WTC11 (cell line): Measurements from ENCODE around the gene ACIN1. TPM values are rescaled to one million over a fixed set of nuclear protein-coding genes. Genes with fewer than 3 reads are reported as not detected.
"Not testable (repeated sequence)": the region's sequence is repeated elsewhere in the genome, so short reads cannot be mapped to it uniquely, and the experiment has no call there.

Experiments used
- ATAC-seq: fragments of 200-7000 bp; cut with Tn5 transposase; 2 replicates; pipeline ENCODE4 v1.10.0; 2021; ENCODE audit warnings: mild to moderate bottlenecking, moderate library complexity
- CTCF ChIA-PET: fragments of 300-600 bp; sonication (Branson Sonifier 250); formaldehyde crosslinking; loops from one replicate; lab custom pipeline; 2021; ENCODE audit warnings: antibody characterized with exemption; lab: Charles Lee
- POLR2A ChIA-PET: fragments of 350-600 bp; sonication (Branson Sonifier 250); formaldehyde crosslinking; loops from one replicate; lab custom pipeline; 2021; ENCODE audit warnings: antibody characterized with exemption; lab: Charles Lee
- DNase-seq: peaks from one replicate; pipeline ENCODE4 v3.0.0; 2021; ENCODE audit warnings: low spot score
- H3K27ac Mint-ChIP-seq: 2 replicates; pipeline ENCODE4 v1.8.0; 2021; ENCODE audit warnings: mixed read lengths
- H3K27me3 Mint-ChIP-seq: 2 replicates; pipeline ENCODE4 v1.8.0; 2021; ENCODE audit warnings: low read depth, mild to moderate bottlenecking, moderate library complexity, mixed read lengths
- H3K36me3 Mint-ChIP-seq: 2 replicates; pipeline ENCODE4 v1.8.0; 2021; ENCODE audit warnings: mixed read lengths
- H3K4me1 Mint-ChIP-seq: 2 replicates; pipeline ENCODE4 v1.8.0; 2022; ENCODE audit warnings: mixed read lengths
- H3K4me3 Mint-ChIP-seq: 2 replicates; pipeline ENCODE4 v1.8.0; 2021; ENCODE audit warnings: mild to moderate bottlenecking, moderate library complexity, mixed read lengths
- H3K9me3 Mint-ChIP-seq: 2 replicates; pipeline ENCODE4 v1.8.0; 2021; ENCODE audit warnings: mixed read lengths
- ARID4B ChIP-seq: sonication (generic); formaldehyde crosslinking; IDR thresholded peaks from 2 replicates; pipeline ENCODE4 v1.8.0; 2023; ENCODE audit warnings: missing genetic modification reagents, mild to moderate bottlenecking, borderline replicate concordance
- CTCF ChIP-seq: fragments of 200-600 bp; IDR thresholded peaks from 2 replicates; pipeline ENCODE4 v1.8.0; 2022; ENCODE audit warnings: antibody characterized with exemption
- FOXP1 ChIP-seq: sonication (generic); formaldehyde crosslinking; IDR thresholded peaks from 2 replicates; pipeline ENCODE4 v1.8.0; 2022; ENCODE audit warnings: missing genetic modification reagents, mild to moderate bottlenecking, moderate library complexity, borderline replicate concordance
- HMGA2 ChIP-seq: fragments of 250-450 bp; sonication (Bioruptor Pico); IDR thresholded peaks from 2 replicates; pipeline ENCODE4 v1.4.0; 2021; ENCODE audit warnings: mild to moderate bottlenecking, moderate library complexity
- JAZF1 ChIP-seq: fragments of 250-450 bp; sonication (Bioruptor Pico); IDR thresholded peaks from 2 replicates; pipeline ENCODE4 v1.9.0; 2021; ENCODE audit warnings: moderate library complexity, mild to moderate bottlenecking, inconsistent platforms
- KAT7 ChIP-seq: sonication (generic); formaldehyde crosslinking; IDR thresholded peaks from 2 replicates; pipeline ENCODE4 v1.8.1; 2023; ENCODE audit warnings: missing genetic modification reagents, mild to moderate bottlenecking, borderline replicate concordance
- OVOL2 ChIP-seq: fragments of 250-450 bp; sonication (Bioruptor Pico); IDR thresholded peaks from 2 replicates; pipeline ENCODE4 v1.9.0; 2021; ENCODE audit warnings: mild to moderate bottlenecking, borderline replicate concordance
- SMAD4 ChIP-seq: sonication (generic); formaldehyde crosslinking; IDR thresholded peaks from 2 replicates; pipeline ENCODE4 v1.8.0; 2022; ENCODE audit warnings: mild to moderate bottlenecking, missing genetic modification reagents
- SP1 ChIP-seq: sonication (generic); formaldehyde crosslinking; conservative IDR thresholded peaks from 2 replicates; pipeline ENCODE4 v1.8.1; 2022; ENCODE audit warnings: missing genetic modification reagents
- STAT6 ChIP-seq: sonication (generic); formaldehyde crosslinking; conservative IDR thresholded peaks from 2 replicates; pipeline ENCODE4 v1.8.1; 2023; ENCODE audit warnings: mild to moderate bottlenecking, low read depth, missing genetic modification reagents, moderate library complexity
- ZNF317 ChIP-seq: sonication (generic); formaldehyde crosslinking; IDR thresholded peaks from 2 replicates; pipeline ENCODE4 v1.8.1; 2023; ENCODE audit warnings: low read depth, mild to moderate bottlenecking, moderate library complexity, missing genetic modification reagents, borderline replicate concordance
- total RNA-seq: library from RNA; stranded (reverse); gene quantifications from 3 replicates; pipeline ENCODE4 v1.2.3, GENCODE V29; 2021
- TF ChIP-seq, protein P1 (sequence below): fragments of 250-450 bp; sonication (Bioruptor Pico); IDR thresholded peaks from 2 replicates; pipeline ENCODE4 v2.1.2; 2022; ENCODE audit warnings: mild to moderate bottlenecking, moderate library complexity
- TF ChIP-seq, protein P2 (sequence below): sonication (generic); formaldehyde crosslinking; IDR thresholded peaks from 2 replicates; pipeline ENCODE4 v1.8.0; 2023; ENCODE audit warnings: missing genetic modification reagents
- TF ChIP-seq, protein P3 (sequence below): sonication (generic); formaldehyde crosslinking; IDR thresholded peaks from 2 replicates; pipeline ENCODE4 v1.8.1; 2022; ENCODE audit warnings: low read depth, missing genetic modification reagents, borderline replicate concordance

Gene ACIN1
- total RNA-seq, 1 experiment from 2014 or later = 229 TPM

GRCh38 chr14:23108169-23108568 is 13.2 kb upstream of the ACIN1 start:
- H3K9me3 Mint-ChIP-seq = not testable (repeated sequence)
- TF ChIP-seq ZNF317 (CRISPR knock-in tag) = peak; percentile 15; the same call in 1 of the 2 replicates
- 0 out of 2 replicates have a peak, but pooled peaks have one; percentile 30 for TF ChIP-seq KAT7
- peak; percentile 78 for TF ChIP-seq SMAD4
- TF ChIP-seq, all 79 proteins: peak for 3; not testable (repeated sequence) for 76
- ATAC-seq, H3K4me3 Mint-ChIP-seq, POLR2A ChIA-PET, H3K36me3 Mint-ChIP-seq, H3K27ac Mint-ChIP-seq, DNase-seq: not testable (repeated sequence)
- Mint-ChIP-seq H3K4me1 (peaks cover 30% of the 10 kb centered on the region), H3K27me3 (peaks cover 17% of the 10 kb centered on the region)
- CTCF ChIA-PET = interaction anchor here (1.0 to 5.1 kb wide), 5 partner anchors 12 to 127 kb away, joined by 3 to 43 read pairs (median 13); partner anchors contain the start of genes ACIN1 and C14orf119

DNA sequence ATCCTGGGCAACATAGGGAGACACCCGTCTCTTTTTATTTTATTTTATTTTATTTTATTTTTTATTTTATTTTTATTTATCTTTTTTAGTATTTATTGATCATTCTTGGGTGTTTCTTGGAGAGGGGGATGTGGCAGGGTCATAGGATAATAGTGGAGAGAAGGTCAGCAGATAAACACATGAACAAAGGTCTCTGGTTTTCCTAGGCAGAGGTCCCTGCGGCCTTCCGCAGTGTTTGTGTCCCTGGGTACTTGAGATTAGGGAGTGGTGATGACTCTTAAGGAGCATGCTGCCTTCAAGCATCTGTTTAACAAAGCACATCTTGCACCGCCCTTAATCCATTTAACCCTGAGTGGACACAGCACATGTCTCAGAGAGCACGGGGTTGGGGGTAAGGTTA is 12.7 kb upstream of the ACIN1 start:
- TF ChIP-seq HMGA2 (CRISPR knock-in tag) = peak; percentile 51; the same call in 1 of the 2 replicates
- H3K36me3 Mint-ChIP-seq, ATAC-seq, H3K27ac Mint-ChIP-seq, H3K9me3 Mint-ChIP-seq, DNase-seq, H3K4me3 Mint-ChIP-seq, CTCF ChIA-PET, POLR2A ChIA-PET: not testable (repeated sequence)
- peaks cover 17% of the 10 kb centered on the region for H3K27me3 Mint-ChIP-seq
- peaks cover 30% of the 10 kb centered on the region for H3K4me1 Mint-ChIP-seq

GRCh38 chr14:23106747-23107045 is 11.8 kb upstream of the ACIN1 start:
- peaks cover 4% of the 10 kb centered on the region; the same call in 1 of the 2 replicates for H3K36me3 Mint-ChIP-seq
- peaks cover 32% of the 10 kb centered on the region for H3K4me1 Mint-ChIP-seq
- ATAC-seq (no peak), DNase-seq (no peak)
- H3K9me3 Mint-ChIP-seq = no peaks in the 10 kb centered on the region
- no peak overlapping the region for H3K4me3 Mint-ChIP-seq
- POLR2A ChIA-PET = interaction anchor here (1.3 kb wide), 1 partner anchor 12 kb away, joined by 6 read pairs; the partner anchor contains the start of genes ACIN1 and C14orf119
- H3K27me3 Mint-ChIP-seq = peaks cover 17% of the 10 kb centered on the region
- peak overlapping the region; percentile 13; the same call in 1 of the 2 replicates for H3K27ac Mint-ChIP-seq
- CTCF ChIA-PET = interaction anchor here (0.8 to 2.1 kb wide), 5 partner anchors 11 to 120 kb away, joined by 3 to 14 read pairs (median 8); partner anchors contain the start of genes ACIN1 and C14orf119
- TF ChIP-seq, protein P1, sequence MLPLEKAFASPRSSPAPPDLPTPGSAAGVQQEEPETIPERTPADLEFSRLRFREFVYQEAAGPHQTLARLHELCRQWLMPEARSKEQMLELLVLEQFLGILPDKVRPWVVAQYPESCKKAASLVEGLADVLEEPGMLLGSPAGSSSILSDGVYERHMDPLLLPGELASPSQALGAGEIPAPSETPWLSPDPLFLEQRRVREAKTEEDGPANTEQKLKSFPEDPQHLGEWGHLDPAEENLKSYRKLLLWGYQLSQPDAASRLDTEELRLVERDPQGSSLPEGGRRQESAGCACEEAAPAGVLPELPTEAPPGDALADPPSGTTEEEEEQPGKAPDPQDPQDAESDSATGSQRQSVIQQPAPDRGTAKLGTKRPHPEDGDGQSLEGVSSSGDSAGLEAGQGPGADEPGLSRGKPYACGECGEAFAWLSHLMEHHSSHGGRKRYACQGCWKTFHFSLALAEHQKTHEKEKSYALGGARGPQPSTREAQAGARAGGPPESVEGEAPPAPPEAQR (CRISPR knock-in tag) = no peak
- TF ChIP-seq FOXP1 (CRISPR knock-in tag) (no peak), SP1 (CRISPR knock-in tag) (no peak), STAT6 (CRISPR knock-in tag) (no peak), JAZF1 (no peak), ARID4B (no peak), CTCF (no peak), OVOL2 (CRISPR knock-in tag) (no peak)
- TF ChIP-seq, protein P2, sequence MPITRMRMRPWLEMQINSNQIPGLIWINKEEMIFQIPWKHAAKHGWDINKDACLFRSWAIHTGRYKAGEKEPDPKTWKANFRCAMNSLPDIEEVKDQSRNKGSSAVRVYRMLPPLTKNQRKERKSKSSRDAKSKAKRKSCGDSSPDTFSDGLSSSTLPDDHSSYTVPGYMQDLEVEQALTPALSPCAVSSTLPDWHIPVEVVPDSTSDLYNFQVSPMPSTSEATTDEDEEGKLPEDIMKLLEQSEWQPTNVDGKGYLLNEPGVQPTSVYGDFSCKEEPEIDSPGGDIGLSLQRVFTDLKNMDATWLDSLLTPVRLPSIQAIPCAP (CRISPR knock-in tag) = no peak
- TF ChIP-seq, protein P3, sequence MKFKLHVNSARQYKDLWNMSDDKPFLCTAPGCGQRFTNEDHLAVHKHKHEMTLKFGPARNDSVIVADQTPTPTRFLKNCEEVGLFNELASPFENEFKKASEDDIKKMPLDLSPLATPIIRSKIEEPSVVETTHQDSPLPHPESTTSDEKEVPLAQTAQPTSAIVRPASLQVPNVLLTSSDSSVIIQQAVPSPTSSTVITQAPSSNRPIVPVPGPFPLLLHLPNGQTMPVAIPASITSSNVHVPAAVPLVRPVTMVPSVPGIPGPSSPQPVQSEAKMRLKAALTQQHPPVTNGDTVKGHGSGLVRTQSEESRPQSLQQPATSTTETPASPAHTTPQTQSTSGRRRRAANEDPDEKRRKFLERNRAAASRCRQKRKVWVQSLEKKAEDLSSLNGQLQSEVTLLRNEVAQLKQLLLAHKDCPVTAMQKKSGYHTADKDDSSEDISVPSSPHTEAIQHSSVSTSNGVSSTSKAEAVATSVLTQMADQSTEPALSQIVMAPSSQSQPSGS (CRISPR knock-in tag) = no peak
